Activated T-helper 1 cell treated with Interleukin-2 at 50 U/mL for 16 hours (primary cell): ENCODE results near the gene COL15A1.
"Not testable (repeated sequence)": the region's sequence is repeated elsewhere in the genome, so short reads cannot be mapped to it uniquely, and the experiment has no call there.

Experiments used
- DNase-seq: peaks from one replicate; pipeline ENCODE4 v3.0.0-alpha.2; 2020; ENCODE audit warnings: low read depth

Gene COL15A1

GRCh38 chr9:99079542-99079941 lies 135.8 kb downstream of the COL15A1 start:
- DNase-seq, result no peak

GRCh38 chr9:99083051-99083450 lies 139.3 kb downstream of the COL15A1 start:
- no peak for DNase-seq

GRCh38 chr9:99085949-99086948 lies 142.5 kb downstream of the COL15A1 start:
- no peak for DNase-seq

GRCh38 chr9:99087462-99087861 lies 143.8 kb downstream of the COL15A1 start:
- DNase-seq, result no peak

- DNase-seq, result no peak
Observed at GRCh38 chr9:99090336-99091130, 146.8 kb downstream of the COL15A1 start.

- peak; percentile 22 for DNase-seq
Observed at GRCh38 chr9:99092643-99093491, 149.2 kb downstream of the COL15A1 start.

- DNase-seq, result no peak
Observed at GRCh38 chr9:99093492-99093791, 149.7 kb downstream of the COL15A1 start.

- no peak for DNase-seq
Observed at GRCh38 chr9:99095565-99095964, 151.9 kb downstream of the COL15A1 start.

- no peak for DNase-seq
Observed at GRCh38 chr9:99096409-99096808, 152.7 kb downstream of the COL15A1 start.

GRCh38 chr9:99099806-99100585 lies 156.3 kb downstream of the COL15A1 start:
- not testable (repeated sequence) for DNase-seq

GRCh38 chr9:99101271-99101670 lies 157.6 kb downstream of the COL15A1 start:
- DNase-seq, result no peak

GRCh38 chr9:99101812-99102211 lies 158.1 kb downstream of the COL15A1 start:
- DNase-seq, result no peak

- no peak for DNase-seq
Observed at GRCh38 chr9:99103054-99103895, 159.6 kb downstream of the COL15A1 start.

- DNase-seq, result no peak
Observed at GRCh38 chr9:99103901-99104458, 160.3 kb downstream of the COL15A1 start.

GRCh38 chr9:99104459-99105151 lies 160.9 kb downstream of the COL15A1 start, which contains the start of gene TGFBR1:
Gene TGFBR1, plus strand, starts transcription at chr9:99105113. Its CDS starts 93 bp downstream, at chr9:99105206.
- peak; percentile 92 for DNase-seq

- peak; percentile 26 for DNase-seq
Observed at GRCh38 chr9:99105152-99106043, 161.7 kb downstream of the COL15A1 start.

GRCh38 chr9:99106044-99106375 lies 162.3 kb downstream of the COL15A1 start:
- no peak for DNase-seq

- DNase-seq, result no peak
Observed at GRCh38 chr9:99107421-99107820, 163.7 kb downstream of the COL15A1 start.
